K562 (cell line): ENCODE data around the gene FBXW7. TPM values are rescaled to one million over a fixed set of nuclear protein-coding genes. Genes with fewer than 3 reads are reported as not detected.

Experiments
- ATAC-seq: fragments of 200-7000 bp; cut with Tn5 transposase; 3 replicates; pipeline ENCODE4 v1.9.1; 2020; ENCODE audit warnings: moderate library complexity
- BruUV-seq: library from RNA; stranded (reverse); fragments of 400-500 nt; replicated peaks from 2 replicates; lab custom pipeline; 2021; lab: Mats Ljungman, UMichigan
- CTCF ChIA-PET: fragments of 300-600 bp; formaldehyde crosslinking; extraction: SDS; loops from one replicate; lab custom pipeline; 2021; ENCODE audit warnings: low intra/inter-chr PET ratio; lab: Yijun Ruan, JAX
- POLR2A ChIA-PET: fragments of 300-600, 350-650 bp; sonication (Branson Sonifier 250); formaldehyde crosslinking; extraction: SDS; loops from one replicate; lab custom pipeline; 2021; ENCODE audit warnings: antibody characterized with exemption, inconsistent platforms; lab: Yijun Ruan, JAX
- DNase-seq, 4 experiments: peaks; one replicate each; pipeline versions ENCODE4 v3.0.0 to v3.0.0-alpha.2; 2011 to 2018; ENCODE audit warnings: low spot score in 3 of 4, mixed read lengths in 3 of 4; ENCODE audit errors: extremely low read depth in 1 of 4
- FAIRE-seq: peaks from 2 replicates; lab custom pipeline; 2011; peaks lifted over from hg19 to GRCh38; lab: Jason Lieb, UNC
- H2AFZ ChIP-seq: 2 replicates; pipeline ENCODE4 v1.6.0; 2011; ENCODE audit warnings: low read depth, low read length, control low read depth, inconsistent platforms
- H3K27ac ChIP-seq: fragments of 200-600 bp; 3 replicates; pipeline ENCODE4 v1.8.0; 2011; ENCODE audit warnings: low read depth, mild to moderate bottlenecking, control low read depth, inconsistent platforms, low read length, moderate library complexity, mixed read lengths; ENCODE audit errors: extremely low read depth
- H3K27me3 ChIP-seq, 2 experiments: fragments of 300-600 bp in 1 of 2; 2 replicates in 1 of 2; 3 replicates in 1 of 2; pipeline versions ENCODE4 v1.6.0 to v1.8.0; 2011; ENCODE audit warnings: inconsistent platforms in 2 of 2, low read length in 2 of 2, mild to moderate bottlenecking in 1 of 2, mixed read lengths in 1 of 2, moderate library complexity in 1 of 2; ENCODE audit not compliant: control insufficient read depth in 2 of 2, insufficient read depth in 2 of 2
- H3K36me3 ChIP-seq: fragments of 300-600 bp; 3 replicates; pipeline ENCODE4 v1.8.0; 2011; ENCODE audit warnings: mild to moderate bottlenecking, low read length, inconsistent platforms; ENCODE audit not compliant: control insufficient read depth, insufficient read depth
- H3K4me1 ChIP-seq, 2 experiments: fragments of 200-600 bp in 1 of 2; replicated peaks in 1 of 2; 2 replicates in 1 of 2; 3 replicates in 1 of 2; pipeline versions ENCODE4 v1.5.1 to v1.8.0; 2011; ENCODE audit warnings: inconsistent platforms in 2 of 2, low read length in 2 of 2, mild to moderate bottlenecking in 1 of 2, mixed read lengths in 1 of 2, moderate library complexity in 1 of 2; ENCODE audit not compliant: control insufficient read depth in 2 of 2, insufficient read depth in 2 of 2
- H3K4me2 ChIP-seq: 2 replicates; pipeline ENCODE4 v1.6.1; 2011; ENCODE audit warnings: low read length, control low read depth, inconsistent platforms, mixed read lengths; ENCODE audit not compliant: insufficient read depth
- H3K4me3 ChIP-seq: fragments of 200-600 bp; sonication (generic), shearing (Covaris generic); 2 replicates; pipeline ENCODE4 v1.5.1; 2016; ENCODE audit warnings: control low read depth, inconsistent platforms
- H3K79me2 ChIP-seq: fragments of 200-600 bp; 3 replicates; pipeline ENCODE4 v1.8.0; 2011; ENCODE audit warnings: low read length, inconsistent platforms; ENCODE audit not compliant: control insufficient read depth, insufficient read depth
- H3K9ac ChIP-seq, 2 experiments: 2 replicates each; pipeline versions ENCODE4 v1.6.0 to v1.6.1; 2011; ENCODE audit warnings: low read depth in 2 of 2, low read length in 2 of 2, control low read depth in 1 of 2, inconsistent platforms in 1 of 2, mild to moderate bottlenecking in 1 of 2, mixed read lengths in 1 of 2; ENCODE audit not compliant: insufficient read depth in 1 of 2
- H3K9me1 ChIP-seq: one replicate; pipeline ENCODE4 v1.6.0; 2011; ENCODE audit warnings: inconsistent platforms, mild to moderate bottlenecking, low read length, moderate library complexity; ENCODE audit not compliant: control insufficient read depth, insufficient read depth
- H3K9me3 ChIP-seq: replicated peaks from 2 replicates; pipeline ENCODE4 v1.5.1; 2011; ENCODE audit warnings: low read depth, low read length, inconsistent platforms; ENCODE audit not compliant: control insufficient read depth, insufficient read depth
- H4K20me1 ChIP-seq: replicated peaks from 2 replicates; pipeline ENCODE4 v1.6.1; 2011; ENCODE audit warnings: low read length, inconsistent platforms, mixed read lengths; ENCODE audit not compliant: control insufficient read depth, insufficient read depth
- DNMT1 ChIP-seq: fragments of 450-650 bp; IDR thresholded peaks from 2 replicates; pipeline ENCODE4 v1.6.1; 2016; ENCODE audit warnings: antibody characterized with exemption, mild to moderate bottlenecking
- ETV6 ChIP-seq, 3 experiments: fragments of 150-350 bp in 1 of 3; sonication (generic) in 1 of 3; formaldehyde crosslinking in 1 of 3; IDR thresholded peaks; 2 replicates each; pipeline versions ENCODE4 v1.6.1 to v1.8.0; 2014 to 2022; ENCODE audit warnings: borderline replicate concordance in 2 of 3, low read depth in 2 of 3, antibody characterized with exemption in 1 of 3, low read length in 1 of 3, mild to moderate bottlenecking in 1 of 3, missing genetic modification reagents in 1 of 3
- KDM4B ChIP-seq, 2 experiments: fragments of 450-650 bp in 1 of 2; sonication (generic) in 1 of 2; IDR thresholded peaks; 2 replicates each; pipeline ENCODE4 v1.6.1; 2016 to 2017; ENCODE audit warnings: borderline replicate concordance in 2 of 2, antibody characterized with exemption in 1 of 2, low read depth in 1 of 2, mild to moderate bottlenecking in 1 of 2
- MAFG ChIP-seq: fragments of 450-650 bp; conservative IDR thresholded peaks from 2 replicates; pipeline ENCODE4 v1.6.1; 2016; ENCODE audit warnings: missing genetic modification characterization, missing compliant biosample characterization
- MXI1 ChIP-seq: IDR thresholded peaks from 2 replicates; pipeline ENCODE4 v1.6.1; 2011; ENCODE audit warnings: low read depth, mild to moderate bottlenecking, improper control_type of control experiment, low read length
- NCOA4 ChIP-seq: fragments of 450-650 bp; IDR thresholded peaks from 2 replicates; pipeline ENCODE4 v1.6.1; 2018; ENCODE audit warnings: mild to moderate bottlenecking; ENCODE audit not compliant: partially characterized antibody
- SAP30 ChIP-seq: fragments of 200-600 bp; sonication (generic); IDR thresholded peaks from 2 replicates; pipeline ENCODE4 v1.6.1; 2012; ENCODE audit warnings: borderline replicate concordance, low read depth, mild to moderate bottlenecking, moderate library complexity, low read length, control low read depth, inconsistent platforms; ENCODE audit not compliant: insufficient read depth, poor library complexity, severe bottlenecking
- XRCC4 ChIP-seq: IDR thresholded peaks from one replicate; pipeline ENCODE4 v1.6.1; 2011; ENCODE audit not compliant: insufficient read depth, insufficient read length; ENCODE audit errors: extremely low read depth
- ZFP1 ChIP-seq: fragments of 450-650 bp; formaldehyde crosslinking; IDR thresholded peaks from 2 replicates; pipeline ENCODE4 v1.4.0; 2020; ENCODE audit warnings: mild to moderate bottlenecking, mixed read lengths
- WGBS: fragments of 100-300 bp; shearing (Covaris generic); methylation state at CpG from one replicate; pipeline ENCODE4 v1.1.6; 2016; ENCODE audit warnings: low coverage, mixed read lengths; ENCODE audit not compliant: insufficient coverage; ENCODE audit errors: missing lambda C conversion rate; 5-methylcytosine and 5-hydroxymethylcytosine counted together
- in situ Hi-C: fragments of 300-500 bp; cut with MboI; formaldehyde crosslinking; loops from 4 replicates; pipeline ENCODE4 v1.15.0; 2018; ENCODE audit warnings: inconsistent platforms, mixed read lengths
- intact Hi-C: fragments of 100-400 bp; cut with micrococcal nuclease; formaldehyde crosslinking; loops from 2 replicates; pipeline ENCODE4 v1.14.2; 2022
- polyA plus RNA-seq, 8 experiments: library from polyadenylated mRNA; depleted of rRNA in 4 of 8; stranded (reverse) in 5 of 8; unstranded in 3 of 8; fragments of >200 nt; fragmentation: Nextera tagmentation in 2 of 8; fragmentation: Illumina TruSeq in 1 of 8; extraction: Ambion mirVana in 2 of 8; extraction: Trizol in 1 of 8; gene quantifications; 2 replicates each; pipeline versions ENCODE4 v1.2.1 to v1.2.3, GENCODE V29; 2011 to 2014; ENCODE audit warnings: inconsistent platforms in 1 of 8, missing spikeins in 1 of 8
- total RNA-seq, 7 experiments: library from RNA; depleted of rRNA in 6 of 7; stranded (reverse); fragments of >200 nt in 6 of 7; fragmentation: Illumina TruSeq in 2 of 7; extraction: Trizol in 2 of 7; gene quantifications; 2 replicates each; pipeline versions ENCODE4 v1.2.1 to v1.2.3, GENCODE V29; 2011 to 2021; ENCODE audit warnings: low replicate concordance in 1 of 7
- TF ChIP-seq, protein P1 (sequence below): IDR thresholded peaks from 2 replicates; pipeline ENCODE4 v1.6.1; 2014; ENCODE audit warnings: antibody characterized with exemption
- TF ChIP-seq, protein P2 (sequence below): fragments of 450-650 bp; IDR thresholded peaks from 2 replicates; pipeline ENCODE4 v1.6.1; 2016; ENCODE audit warnings: low read depth

Gene FBXW7
- total and polyA plus RNA-seq, 9 of the 15 experiments (the other 6 are each of a cell fraction or from before 2014, with no cell fraction given) = 6.8 to 44.2 (median 16.4) TPM

DNA sequence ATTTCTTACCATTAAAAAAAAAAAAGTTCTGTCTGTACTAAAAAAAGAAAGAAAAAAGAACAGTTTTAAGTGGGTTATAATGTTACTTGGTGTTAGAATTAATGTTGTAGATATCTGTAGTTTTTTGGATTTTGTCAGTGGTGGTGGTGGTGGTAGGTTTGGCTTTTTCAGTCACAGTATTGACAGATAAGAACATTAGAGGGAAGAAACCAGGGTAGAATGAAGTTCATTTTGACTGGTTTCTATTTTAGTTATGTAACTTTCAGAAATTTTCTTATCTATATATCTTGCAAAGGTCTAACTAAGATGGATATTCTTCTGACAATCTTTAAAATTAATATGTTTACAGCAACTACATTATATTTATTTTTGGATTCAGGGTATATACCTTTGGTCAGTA, 105.4 kb downstream of the FBXW7 start (continued):
- no peak for TF ChIP-seq ETV6 (IDR thresholded peaks at IDR 0.05; ENCODE audit: borderline replicate concordance in 1 of 2, low read depth in 2 of 2, low read length in 1 of 2)
- TF ChIP-seq ETV6 (CRISPR knock-in tag; IDR thresholded peaks at IDR 0.05; ENCODE audit: borderline replicate concordance) = no peak
- TF ChIP-seq NCOA4 = no peak
- TF ChIP-seq MXI1 = no peak
- TF ChIP-seq KDM4B (IDR thresholded peaks at IDR 0.05; ENCODE audit: borderline replicate concordance in 2 of 2, low read depth in 1 of 2) = no peak
- no peak for TF ChIP-seq SAP30
- TF ChIP-seq, protein P1, sequence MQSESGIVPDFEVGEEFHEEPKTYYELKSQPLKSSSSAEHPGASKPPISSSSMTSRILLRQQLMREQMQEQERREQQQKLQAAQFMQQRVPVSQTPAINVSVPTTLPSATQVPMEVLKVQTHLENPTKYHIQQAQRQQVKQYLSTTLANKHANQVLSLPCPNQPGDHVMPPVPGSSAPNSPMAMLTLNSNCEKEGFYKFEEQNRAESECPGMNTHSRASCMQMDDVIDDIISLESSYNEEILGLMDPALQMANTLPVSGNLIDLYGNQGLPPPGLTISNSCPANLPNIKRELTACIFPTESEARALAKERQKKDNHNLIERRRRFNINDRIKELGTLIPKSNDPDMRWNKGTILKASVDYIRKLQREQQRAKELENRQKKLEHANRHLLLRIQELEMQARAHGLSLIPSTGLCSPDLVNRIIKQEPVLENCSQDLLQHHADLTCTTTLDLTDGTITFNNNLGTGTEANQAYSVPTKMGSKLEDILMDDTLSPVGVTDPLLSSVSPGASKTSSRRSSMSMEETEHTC = no peak

DNA sequence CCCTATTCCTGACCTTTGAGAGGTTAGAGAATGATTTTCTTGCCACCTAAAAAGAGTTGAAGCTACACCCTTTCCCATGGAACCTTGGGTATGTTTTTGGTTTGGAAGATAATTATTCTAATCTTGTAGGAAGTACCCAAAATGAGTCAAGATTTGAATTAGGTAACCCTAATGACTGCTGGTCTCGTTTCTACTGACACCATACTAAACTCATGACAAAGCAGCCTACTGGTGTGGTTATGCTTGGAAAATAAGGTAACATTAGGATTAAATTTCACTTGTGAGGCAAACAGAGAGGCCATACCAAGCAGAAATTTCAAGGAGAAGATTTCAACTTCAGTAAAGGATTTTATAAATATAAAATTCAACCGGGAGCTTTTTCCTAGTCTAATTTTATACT, 107.9 kb downstream of the FBXW7 start:
- FAIRE-seq = no peak
- no peak overlapping the region for H3K9ac ChIP-seq
- no peak overlapping the region for H3K4me3 ChIP-seq
- no peak overlapping the region for H3K4me2 ChIP-seq
- no peaks in the 10 kb centered on the region for H3K4me1 ChIP-seq
- no peaks in the 10 kb centered on the region for H3K9me1 ChIP-seq
- BruUV-seq = no TSS peak
- H2AFZ ChIP-seq = no peak overlapping the region
- H3K27me3 ChIP-seq = no peaks in the 10 kb centered on the region
- ATAC-seq = no peak
- WGBS = 55% methylated on average over 2 of the region's 2 CpGs
- intact Hi-C loops (no loop called here), in situ Hi-C loops (no loop called here)
- no peak overlapping the region for H3K27ac ChIP-seq
- H3K79me2 ChIP-seq = no peaks in the 10 kb centered on the region
- POLR2A ChIA-PET = no interaction called here
- H3K36me3 ChIP-seq = no peaks in the 10 kb centered on the region
- no peaks in the 10 kb centered on the region for H3K9me3 ChIP-seq
- H4K20me1 ChIP-seq = no peaks in the 10 kb centered on the region
- DNase-seq = no peak
- CTCF ChIA-PET = no interaction called here
- TF ChIP-seq XRCC4 (no peak), MAFG (no peak), ZFP1 (CRISPR knock-in tag) (no peak), DNMT1 (no peak)
- TF ChIP-seq, protein P2, sequence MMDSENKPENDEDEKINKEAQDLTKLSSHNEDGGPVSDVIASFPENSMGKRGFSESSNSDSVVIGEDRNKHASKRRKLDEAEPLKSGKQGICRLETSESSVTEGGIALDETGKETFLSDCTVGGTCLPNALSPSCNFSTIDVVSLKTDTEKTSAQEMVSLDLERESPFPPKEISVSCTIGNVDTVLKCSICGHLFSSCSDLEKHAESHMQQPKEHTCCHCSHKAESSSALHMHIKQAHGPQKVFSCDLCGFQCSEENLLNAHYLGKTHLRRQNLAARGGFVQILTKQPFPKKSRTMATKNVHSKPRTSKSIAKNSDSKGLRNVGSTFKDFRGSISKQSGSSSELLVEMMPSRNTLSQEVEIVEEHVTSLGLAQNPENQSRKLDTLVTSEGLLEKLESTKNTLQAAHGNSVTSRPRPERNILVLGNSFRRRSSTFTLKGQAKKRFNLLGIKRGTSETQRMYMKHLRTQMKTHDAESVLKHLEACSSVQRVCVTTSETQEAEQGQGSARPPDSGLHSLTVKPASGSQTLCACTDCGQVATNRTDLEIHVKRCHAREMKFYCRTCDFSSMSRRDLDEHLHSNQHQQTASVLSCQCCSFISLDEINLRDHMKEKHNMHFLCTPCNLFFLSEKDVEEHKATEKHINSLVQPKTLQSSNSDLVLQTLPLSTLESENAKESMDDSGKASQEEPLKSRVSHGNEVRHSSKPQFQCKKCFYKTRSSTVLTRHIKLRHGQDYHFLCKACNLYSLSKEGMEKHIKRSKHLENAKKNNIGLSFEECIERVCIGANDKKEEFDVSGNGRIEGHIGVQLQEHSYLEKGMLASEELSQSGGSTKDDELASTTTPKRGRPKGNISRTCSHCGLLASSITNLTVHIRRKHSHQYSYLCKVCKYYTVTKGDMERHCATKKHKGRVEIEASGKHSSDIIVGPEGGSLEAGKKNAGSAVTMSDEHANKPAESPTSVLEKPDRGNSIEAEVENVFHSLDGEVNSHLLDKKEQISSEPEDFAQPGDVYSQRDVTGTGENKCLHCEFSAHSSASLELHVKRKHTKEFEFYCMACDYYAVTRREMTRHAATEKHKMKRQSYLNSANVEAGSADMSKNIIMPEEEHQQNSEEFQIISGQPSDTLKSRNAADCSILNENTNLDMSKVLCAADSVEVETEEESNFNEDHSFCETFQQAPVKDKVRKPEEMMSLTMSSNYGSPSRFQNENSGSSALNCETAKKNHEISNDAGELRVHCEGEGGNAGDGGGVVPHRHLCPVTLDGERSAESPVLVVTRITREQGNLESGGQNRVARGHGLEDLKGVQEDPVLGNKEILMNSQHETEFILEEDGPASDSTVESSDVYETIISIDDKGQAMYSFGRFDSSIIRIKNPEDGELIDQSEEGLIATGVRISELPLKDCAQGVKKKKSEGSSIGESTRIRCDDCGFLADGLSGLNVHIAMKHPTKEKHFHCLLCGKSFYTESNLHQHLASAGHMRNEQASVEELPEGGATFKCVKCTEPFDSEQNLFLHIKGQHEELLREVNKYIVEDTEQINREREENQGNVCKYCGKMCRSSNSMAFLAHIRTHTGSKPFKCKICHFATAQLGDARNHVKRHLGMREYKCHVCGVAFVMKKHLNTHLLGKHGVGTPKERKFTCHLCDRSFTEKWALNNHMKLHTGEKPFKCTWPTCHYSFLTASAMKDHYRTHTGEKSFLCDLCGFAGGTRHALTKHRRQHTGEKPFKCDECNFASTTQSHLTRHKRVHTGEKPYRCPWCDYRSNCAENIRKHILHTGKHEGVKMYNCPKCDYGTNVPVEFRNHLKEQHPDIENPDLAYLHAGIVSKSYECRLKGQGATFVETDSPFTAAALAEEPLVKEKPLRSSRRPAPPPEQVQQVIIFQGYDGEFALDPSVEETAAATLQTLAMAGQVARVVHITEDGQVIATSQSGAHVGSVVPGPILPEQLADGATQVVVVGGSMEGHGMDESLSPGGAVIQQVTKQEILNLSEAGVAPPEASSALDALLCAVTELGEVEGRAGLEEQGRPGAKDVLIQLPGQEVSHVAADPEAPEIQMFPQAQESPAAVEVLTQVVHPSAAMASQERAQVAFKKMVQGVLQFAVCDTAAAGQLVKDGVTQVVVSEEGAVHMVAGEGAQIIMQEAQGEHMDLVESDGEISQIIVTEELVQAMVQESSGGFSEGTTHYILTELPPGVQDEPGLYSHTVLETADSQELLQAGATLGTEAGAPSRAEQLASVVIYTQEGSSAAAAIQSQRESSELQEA = no peak
